LHCN-M2 (cell line): ENCODE results near the gene CDHR5. TPM values are rescaled to one million over a fixed set of nuclear protein-coding genes. Genes with fewer than 3 reads are reported as not detected.

Source experiments
- DNase-seq: peaks from one replicate; pipeline ENCODE4 v3.0.0-alpha.2; 2012; ENCODE audit warnings: low read depth
- total RNA-seq: library from RNA; depleted of rRNA; stranded (reverse); fragments of >200 nt; gene quantifications from 2 replicates; pipeline ENCODE4 v1.2.3, GENCODE V29; 2014

The CDHR5 gene
- total RNA-seq, 1 experiment from 2014 or later, result not detected

DNA sequence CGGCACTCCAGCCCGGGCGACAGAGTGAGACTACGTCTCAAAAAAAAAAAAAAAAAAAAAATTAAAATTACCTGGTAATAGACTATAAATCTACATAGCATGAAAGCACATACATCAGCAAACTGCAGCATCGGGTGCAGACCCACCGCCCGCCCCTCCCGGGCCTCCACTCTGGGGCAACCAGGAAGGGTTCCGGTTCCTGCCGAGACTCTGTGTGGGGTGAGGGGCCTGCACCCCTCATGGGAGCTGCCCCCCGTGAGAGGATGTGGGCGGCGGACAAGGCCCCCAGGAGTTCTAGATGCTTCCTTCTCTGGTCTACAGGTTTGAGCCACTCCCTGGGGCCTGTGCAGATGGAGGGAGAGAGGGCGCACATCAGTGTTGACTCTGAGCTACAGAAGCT is 21.5 kb upstream of the CDHR5 start:
- no peak for DNase-seq

DNA sequence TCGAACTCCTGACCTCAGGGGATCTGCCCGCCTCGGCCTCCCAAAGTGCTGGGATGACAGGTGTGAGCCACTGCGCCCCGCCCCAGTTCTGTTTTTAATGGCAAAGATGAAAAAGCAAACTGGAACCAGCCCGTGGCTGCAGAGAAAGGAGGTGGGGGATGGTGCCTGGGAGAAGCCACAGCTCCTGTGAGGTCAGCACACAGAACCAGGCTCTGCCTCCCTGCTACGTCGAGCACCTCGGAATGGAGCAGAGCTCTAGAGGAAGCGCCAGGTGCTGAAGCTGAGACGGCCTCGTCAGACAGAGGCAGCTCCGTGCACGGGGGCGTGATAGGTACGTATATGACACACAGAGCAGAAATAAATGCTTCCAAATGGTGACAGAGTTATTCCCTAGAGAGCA is 20.8 kb upstream of the CDHR5 start:
- no peak for DNase-seq

DNA sequence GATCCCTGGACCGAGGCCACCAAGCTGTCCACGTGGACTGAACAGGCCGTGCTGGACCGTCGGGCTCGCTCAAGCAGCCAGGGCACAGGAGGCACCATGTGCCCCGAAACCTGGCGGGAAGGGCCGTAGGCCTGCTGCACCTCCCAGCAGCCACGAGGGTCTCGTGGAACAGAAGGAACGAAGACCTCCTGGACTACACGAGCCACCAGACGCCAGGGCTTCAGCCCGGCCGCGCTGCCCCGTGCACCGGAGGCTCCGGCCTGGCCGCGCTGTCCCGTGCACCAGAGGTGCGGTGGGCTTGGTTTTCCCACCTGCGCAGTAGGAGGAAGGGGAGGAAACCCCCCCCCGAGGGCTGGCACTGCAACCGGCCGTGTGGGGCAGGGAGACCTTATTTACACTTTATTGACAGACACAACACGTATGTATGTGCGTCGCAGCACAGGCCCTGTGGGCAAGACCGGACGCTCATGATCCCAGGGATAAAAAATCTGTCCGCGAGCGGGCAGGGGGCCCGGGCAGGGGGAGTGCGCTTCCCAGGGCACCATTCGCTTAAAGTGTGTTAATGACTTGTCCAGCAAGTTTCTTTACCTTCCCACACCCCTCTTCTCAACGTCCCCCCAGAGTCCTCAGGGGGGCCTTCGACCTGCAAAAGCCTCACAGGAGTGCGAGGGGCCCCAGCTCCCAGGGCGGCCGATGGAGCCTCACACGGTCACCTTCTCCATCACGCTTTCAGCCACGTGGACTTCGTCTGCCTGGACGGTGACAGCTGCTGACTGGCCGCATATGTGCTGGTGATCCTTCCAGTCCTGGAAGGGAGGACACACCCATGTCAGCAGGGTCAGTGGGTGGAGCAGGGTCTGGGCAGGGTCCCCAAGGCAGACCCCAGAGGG is 19.3 kb upstream of the CDHR5 start:
- DNase-seq, result no peak

DNA sequence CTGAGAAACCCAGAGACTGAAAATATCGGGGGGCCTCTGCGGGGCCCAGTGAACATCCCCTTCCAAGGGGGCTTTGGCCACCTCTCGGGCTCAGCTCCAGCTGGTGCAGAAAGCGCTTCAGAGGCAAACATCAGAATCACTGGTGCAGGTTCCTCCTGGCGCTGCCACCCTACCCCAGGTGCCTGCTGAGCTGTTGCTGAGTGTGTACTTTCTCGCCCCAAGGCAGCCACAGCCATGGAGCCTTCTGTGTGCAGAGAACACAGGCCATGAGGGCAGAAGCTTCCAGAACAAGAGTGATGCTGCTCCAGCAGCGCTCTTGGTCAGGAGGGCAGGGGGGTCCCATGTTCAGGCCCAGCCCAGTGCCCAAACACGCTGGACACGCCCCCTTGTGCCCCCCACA is 18.6 kb upstream of the CDHR5 start:
- DNase-seq, result no peak

DNA sequence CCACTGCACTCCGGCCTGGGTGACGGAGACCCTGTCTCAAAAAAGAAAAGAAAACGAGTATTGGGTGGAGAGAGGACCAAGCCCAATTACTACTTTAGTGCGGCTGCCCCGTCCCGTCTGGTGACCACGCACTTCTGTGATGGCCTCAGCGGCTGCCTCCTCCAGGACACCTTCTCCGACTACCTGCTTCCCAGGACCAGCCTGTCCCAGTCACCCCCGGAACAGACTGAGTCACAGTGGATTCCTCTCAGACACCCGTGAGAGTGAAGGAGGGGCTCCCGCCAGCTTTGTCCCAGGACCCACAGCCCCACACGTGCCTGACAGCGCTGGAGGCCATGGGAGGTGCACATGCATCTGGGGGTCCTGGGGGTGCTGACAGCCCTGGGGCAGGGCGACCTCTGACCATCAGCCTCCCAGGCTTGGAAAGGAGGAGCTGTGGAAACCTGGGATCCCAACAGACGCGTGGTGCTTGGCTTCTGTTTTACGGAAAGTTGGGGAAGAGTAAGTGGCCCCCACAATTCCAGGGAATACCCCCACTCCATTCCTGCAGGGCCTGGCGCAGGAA is 17.1 kb upstream of the CDHR5 start:
- DNase-seq, result no peak

DNA sequence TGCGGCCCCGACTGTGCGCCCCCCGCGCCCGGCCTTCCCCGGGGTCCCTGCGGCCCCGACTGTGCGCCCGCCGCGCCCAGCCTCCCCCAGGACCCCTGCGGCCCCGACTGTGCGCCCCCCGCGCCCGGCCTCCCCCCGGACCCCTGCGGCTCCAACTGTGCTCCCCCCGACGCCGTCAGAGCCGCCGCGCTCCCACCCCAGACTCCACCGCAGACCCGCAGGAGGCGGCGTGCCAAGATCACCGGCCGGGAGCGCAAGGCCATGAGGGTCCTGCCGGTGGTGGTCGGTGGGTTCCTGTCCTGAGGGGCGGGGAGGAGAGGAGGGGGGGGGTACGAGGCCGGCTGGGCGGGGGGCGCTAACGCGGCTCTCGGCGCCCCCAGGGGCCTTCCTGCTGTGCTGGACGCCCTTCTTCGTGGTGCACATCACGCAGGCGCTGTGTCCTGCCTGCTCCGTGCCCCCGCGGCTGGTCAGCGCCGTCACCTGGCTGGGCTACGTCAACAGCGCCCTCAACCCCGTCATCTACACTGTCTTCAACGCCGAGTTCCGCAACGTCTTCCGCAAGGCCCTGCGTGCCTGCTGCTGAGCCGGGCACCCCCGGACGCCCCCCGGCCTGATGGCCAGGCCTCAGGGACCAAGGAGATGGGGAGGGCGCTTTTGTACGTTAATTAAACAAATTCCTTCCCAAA is 15.4 kb upstream of the CDHR5 start:
- DNase-seq, result no peak

DNA sequence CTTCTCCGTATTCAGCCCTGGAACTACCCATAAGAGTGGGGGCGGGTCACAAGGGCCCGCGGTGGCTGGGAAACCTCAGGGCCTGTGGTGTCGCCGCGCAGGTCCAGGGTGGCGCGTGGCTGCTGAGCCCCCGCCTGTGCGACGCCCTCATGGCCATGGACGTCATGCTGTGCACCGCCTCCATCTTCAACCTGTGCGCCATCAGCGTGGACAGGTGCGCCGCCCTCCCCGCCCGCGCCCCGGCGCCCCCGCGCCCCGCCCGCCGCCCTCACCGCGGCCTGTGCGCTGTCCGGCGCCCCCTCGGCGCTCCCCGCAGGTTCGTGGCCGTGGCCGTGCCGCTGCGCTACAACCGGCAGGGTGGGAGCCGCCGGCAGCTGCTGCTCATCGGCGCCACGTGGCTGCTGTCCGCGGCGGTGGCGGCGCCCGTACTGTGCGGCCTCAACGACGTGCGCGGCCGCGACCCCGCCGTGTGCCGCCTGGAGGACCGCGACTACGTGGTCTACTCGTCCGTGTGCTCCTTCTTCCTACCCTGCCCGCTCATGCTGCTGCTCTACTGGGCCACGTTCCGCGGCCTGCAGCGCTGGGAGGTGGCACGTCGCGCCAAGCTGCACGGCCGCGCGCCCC is 14.7 kb upstream of the CDHR5 start:
- DNase-seq, result no peak

DNA sequence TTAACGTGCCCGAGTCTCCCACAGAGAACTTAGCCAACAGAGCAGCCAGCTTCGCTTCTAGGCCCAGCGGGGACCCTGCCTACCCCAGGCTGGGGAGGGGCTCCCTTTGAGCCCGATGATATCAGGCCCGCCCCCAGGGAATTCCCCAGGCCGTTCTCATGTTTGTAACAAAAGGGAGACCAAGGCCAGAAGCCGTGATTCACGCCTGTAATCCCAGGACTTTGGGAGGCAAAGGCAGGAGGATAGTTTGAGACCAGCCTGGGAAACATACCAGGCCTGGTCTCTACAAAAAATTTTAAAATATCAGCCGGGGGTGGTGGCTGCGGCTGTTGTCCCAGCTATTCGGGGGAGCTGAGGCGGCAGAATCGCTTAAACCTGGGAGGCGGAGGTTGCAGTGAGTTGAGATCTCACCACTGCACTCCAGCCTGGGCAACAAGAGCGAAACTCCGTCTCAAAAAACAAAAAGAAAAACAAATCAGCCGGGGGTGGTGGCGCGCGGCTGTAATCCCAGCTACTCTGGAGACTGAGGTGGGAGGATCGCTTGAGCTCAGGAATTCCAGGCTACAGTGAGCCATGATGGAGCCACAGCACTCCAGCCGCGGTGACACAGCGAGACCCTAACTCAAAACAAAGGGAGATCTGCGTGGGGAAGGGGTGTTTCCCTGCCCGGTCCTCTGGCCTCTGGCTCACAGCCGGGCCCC is 14.0 kb upstream of the CDHR5 start:
- DNase-seq, result no peak

DNA sequence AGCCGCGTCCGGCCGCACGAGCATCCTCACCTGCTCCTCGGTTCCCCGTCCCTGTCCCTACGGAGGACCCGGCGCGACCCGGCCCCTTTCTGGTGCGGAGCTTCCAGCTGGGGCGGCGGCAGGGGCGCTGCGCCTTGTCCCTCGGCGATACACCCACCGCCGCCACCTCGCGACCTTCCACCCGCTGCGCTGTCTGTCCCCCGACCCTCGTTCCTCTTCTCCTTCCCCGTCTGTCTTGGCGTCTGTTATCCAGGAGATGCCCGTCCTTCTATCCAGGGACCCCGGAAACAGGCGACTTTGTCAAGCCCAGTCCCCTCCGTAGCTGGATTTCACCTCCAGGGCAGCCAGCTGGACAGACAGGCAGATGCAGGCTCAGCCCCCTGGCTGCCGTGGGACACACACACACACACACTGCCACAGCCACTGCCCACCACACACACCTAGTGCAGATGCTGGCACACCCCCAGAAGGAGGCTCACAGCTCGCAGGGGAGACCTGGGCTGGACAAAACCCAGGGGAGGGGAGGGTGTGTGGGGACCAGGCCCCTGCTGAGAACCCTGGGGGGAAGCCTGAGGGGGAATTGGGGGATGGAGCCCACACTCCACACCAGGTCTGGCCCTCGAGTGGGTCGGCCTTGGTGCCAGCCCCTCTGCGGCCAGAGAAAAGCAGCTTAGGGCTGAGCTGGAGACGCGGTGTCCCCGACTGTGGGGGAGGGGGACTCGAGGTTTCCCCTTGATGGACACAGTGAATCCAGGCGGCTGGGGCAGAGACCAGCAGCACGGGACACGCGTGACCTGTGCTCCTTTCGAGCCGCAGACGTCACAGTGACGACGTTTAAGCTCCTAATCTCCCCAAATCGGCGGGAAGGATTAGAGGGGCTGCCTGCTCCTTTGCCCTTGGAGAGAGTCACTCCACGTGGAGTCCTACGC is 13.1 kb upstream of the CDHR5 start:
- DNase-seq, result no peak

DNA sequence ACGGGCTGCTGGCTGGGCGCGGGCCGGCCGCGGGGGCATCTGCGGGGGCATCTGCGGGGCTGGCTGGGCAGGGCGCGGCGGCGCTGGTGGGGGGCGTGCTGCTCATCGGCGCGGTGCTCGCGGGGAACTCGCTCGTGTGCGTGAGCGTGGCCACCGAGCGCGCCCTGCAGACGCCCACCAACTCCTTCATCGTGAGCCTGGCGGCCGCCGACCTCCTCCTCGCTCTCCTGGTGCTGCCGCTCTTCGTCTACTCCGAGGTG is 12.5 kb upstream of the CDHR5 start:
- DNase-seq, result no peak

DNA sequence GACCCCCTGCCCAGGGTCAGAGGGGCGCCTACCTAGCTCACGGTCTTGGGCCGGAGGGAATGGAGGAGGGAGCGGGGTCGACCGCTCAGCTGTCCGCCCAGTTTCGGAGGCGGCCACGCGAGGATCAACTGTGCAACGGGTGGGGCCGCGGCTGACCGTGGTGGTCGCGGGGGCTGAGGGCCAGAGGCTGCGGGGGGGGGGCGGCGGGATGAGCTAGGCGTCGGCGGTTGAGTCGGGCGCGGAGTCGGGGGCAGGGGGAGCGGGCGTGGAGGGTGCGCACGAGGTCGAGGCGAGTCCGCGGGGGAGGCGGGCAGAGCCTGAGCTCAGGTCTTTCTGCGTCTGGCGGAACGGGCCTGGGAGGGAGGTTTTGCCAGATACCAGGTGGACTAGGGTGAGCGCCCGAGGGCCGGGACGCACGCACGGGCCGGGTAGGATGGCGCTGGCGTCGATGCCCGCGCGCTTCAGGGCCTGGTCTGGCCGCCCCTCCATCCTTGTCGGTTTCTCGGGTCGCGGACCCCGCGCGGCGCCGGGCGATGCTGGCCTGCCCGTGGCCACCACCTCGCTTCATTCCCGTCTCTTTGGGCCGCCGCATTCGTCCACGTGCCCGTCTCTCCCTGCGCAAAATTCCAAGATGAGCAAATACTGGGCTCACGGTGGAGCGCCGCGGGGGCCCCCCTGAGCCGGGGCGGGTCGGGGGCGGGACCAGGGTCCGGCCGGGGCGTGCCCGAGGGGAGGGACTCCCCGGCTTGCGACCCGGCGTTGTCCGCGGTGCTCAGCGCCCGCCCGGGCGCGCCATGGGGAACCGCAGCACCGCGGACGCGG is 12.0 kb upstream of the CDHR5 start, which contains the start of gene DRD4:
Gene DRD4, plus strand, starts transcription at position 759 of the 822 bp plus-strand sequence. Its CDS starts 36 bp downstream, at position 795.
- no peak for DNase-seq

DNA sequence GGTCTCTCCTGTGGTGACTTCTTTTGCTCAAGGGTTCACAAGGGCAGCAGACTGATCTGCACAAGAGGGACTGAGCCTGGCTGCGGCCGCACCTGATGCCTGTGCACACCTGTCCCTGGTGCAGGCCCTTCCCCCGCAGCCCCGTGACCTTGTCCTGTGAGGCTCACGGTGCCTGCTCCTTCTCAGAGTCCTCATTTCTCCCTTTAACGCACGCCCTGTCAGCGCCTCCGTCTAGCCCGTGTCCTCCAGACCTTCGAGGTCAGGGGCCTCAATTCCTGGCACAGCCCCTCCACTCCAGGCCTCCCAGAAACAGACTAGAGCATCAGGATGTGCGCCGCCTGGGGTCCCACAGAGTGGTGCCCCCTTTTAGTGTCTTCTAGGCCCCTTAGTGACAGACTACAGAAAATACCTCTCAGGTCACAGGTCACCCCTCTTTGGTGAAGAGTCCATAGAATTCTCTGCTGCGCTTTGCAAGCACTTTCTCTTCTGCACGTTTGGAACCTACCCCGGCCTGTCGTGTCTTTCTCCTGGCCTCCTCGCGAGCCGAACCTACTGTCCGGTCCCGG is 11.3 kb upstream of the CDHR5 start:
- DNase-seq, result no peak

DNA sequence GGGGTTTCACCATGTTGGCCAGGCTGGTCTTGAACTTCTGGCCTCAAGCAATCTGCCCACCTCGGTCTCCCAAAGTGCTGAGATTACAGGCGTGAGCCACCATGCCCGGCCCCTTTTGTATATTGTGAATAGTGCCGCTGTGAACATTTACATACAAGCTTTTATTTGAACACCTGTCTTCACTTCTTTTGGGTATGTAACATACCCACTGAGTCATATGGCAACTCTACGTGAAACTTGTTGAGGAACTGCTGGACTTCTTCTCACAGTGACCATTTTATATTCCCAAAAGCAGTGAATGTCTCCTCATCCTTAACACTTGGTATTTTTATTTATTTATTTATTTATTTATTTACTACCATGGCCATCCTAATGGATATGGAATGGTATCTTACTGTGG is 6.1 kb upstream of the CDHR5 start:
- no peak for DNase-seq

DNA sequence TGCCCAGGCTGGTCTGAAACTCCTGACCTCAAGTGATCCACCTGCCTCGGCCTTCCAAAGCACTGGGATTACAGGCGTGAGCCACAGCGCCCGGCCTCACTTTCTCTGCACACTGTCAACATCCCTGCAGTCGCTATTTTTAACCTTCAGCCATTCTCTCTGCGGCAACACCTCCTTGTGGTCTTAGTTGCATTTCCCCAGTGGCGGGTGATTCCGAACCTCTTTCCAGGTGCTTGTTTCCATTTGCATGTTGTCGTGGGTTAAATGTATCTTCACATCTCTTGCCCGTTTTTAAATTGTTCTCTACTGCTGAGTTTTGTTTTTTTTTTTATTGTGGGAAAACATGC is 4.5 kb upstream of the CDHR5 start:
- no peak for DNase-seq

DNA sequence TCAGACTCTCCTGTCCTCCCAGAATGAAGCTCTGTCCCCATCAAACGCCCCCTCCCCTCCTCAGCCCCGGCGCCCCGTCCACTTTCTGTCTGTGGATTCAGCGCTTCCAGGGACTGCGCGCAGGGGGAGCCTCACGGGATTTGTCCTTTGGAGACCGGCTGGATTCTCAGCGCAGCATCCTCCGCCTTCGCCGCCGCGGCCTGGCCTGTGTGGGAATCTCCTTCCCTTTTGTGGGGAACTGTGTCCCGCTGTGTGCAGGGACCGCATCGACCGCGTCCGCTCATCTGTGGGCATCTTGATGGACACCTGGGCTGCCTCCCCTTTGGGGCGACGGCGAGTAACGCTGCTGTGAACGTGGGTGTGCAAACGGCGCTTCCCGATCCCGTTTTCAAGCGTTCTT is 3.3 kb upstream of the CDHR5 start:
- DNase-seq, result no peak

DNA sequence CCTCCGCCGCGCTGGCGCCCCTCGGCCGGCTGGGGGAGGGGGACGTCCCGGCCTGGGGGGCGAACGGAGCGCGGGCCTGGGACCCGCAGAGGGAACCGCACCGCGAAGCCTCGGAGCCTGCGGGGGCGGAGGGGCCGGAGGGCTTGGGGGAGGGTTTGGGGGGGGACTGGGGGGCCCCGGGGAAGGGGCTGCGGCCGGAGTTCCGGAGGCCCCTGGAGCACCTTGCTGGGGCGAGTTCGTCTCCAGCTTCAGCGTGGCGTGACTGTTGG is 2.5 kb upstream of the CDHR5 start:
- no peak for DNase-seq

DNA sequence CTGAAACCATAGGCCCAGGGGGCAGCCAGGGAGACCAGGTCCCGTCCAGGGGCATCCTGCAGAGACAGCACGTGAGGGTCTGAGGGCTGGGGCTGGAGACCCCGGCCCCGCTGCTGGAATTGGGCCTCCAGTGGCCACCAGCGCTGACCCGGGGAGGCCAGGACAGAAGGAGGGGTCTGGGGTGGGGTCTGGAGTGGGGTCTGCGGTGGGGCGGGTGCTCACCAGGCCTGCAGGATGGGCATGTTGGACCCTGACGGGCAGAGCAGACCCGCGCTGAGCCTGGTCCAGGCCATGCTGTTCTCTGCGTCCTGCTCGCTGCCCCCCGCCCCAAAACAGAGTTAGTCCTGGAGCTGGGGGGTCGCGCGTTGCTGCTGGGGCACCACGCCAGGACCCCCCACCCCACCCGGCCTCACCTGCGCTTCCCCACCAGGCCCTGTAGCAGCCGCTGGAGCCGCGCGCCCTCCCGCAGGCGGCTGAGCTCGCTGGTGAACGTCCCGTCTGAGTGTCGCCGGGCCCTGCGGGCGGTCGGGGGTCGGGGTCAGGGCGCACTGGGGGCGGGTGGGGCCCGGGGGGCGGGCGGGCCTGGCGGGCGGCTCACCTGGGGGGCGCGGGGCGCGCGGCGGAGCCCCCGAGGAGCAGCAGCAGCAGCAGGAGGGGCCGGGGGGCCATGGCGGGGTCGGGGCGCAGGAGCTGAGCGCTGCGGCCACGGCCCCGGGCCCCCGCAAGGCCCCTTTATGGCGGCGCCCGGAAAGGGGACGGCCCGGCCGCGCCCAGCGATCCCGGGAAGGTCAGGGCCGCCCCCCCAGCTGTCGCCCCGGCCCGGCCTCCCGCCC is 1.9 kb upstream of the CDHR5 start, which contains the start of gene SCT:
Gene SCT, minus strand, starts transcription at position 707 of the 833 bp plus-strand sequence. Its CDS starts 38 bp downstream, at position 669.
- no peak for DNase-seq

DNA sequence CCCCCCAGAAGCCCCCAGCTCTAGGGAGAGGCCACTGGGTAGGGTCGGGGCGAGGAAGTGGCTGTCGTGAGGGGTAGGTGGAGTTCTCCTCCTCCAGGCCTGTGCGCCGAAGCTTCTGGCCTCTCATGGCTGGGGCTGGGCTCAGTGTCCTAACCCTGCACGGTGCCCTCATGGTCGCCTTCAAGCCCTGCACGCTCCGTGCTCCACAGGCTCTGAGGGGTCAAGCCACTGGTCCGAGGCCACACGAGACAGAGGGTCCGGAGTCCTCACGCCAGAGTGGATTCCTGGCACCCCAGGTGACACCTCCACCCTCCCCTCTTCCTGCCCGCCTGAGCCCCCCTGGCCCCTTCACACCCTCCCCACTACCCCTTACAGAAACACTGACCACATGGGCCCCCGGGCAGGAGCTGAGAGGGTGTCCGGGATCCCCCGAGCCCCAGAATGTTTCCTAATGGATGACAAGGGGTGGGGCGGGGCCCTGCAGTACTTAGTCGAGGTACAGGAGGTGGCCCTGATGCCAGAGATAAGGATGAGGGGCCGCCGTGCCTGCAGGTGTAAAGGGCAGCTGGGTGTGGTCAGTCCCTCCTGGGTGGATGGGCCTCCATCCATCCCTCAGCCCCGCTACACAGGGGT is 997 bp upstream of the CDHR5 start:
- no peak for DNase-seq
